Measurements from ENCODE around the gene GKN2. TPM values are rescaled to one million over a fixed set of nuclear protein-coding genes. Genes with fewer than 3 reads are reported as not detected.
"Not testable (repeated sequence)": the region's sequence is repeated elsewhere in the genome, so short reads cannot be mapped to it uniquely, and the experiment has no call there.

Gene GKN2
- total and polyA plus RNA-seq, 2 donors (not counting 1 experiment from before 2014, with no cell fraction given): not detected

GRCh38 chr2:68959001-68959400 lies 6.3 kb upstream of the GKN2 start:
- H2AFZ ChIP-seq (ENCODE audit: insufficient read depth, low read depth, low read length, poor library complexity, severe bottlenecking): no peak overlapping the region

GRCh38 chr2:68955432-68955831 lies 2.7 kb upstream of the GKN2 start:
- H3K9me3 Mint-ChIP-seq (ENCODE audit: insufficient read depth); POLR2A ChIA-PET; H2AFZ ChIP-seq (ENCODE audit: insufficient read depth, low read depth, low read length, poor library complexity, severe bottlenecking); ATAC-seq (ENCODE audit: low read depth); H3K4me3 Mint-ChIP-seq; H3K4me3 ChIP-seq (ENCODE audit: control extremely low read depth in 1 of 5, extremely low read depth in 1 of 5, insufficient read depth in 1 of 5, low read depth in 2 of 5, low read length in 4 of 5); H3K4me1 Mint-ChIP-seq; DNase-seq; H4K20me1 ChIP-seq (ENCODE audit: control insufficient read depth, insufficient read depth, low read length, poor library complexity, severe bottlenecking); H3K9ac ChIP-seq (ENCODE audit: low read length); H3K27me3 ChIP-seq (replicated peaks in 1 of 4; ENCODE audit: control extremely low read depth in 1 of 4, control insufficient read depth in 3 of 4, insufficient read depth in 4 of 4, low read length in 3 of 4); H3K4me2 ChIP-seq (replicated peaks; ENCODE audit: low read depth, low read length, poor library complexity, severe bottlenecking); H3K27ac ChIP-seq (ENCODE audit: low read length in 2 of 2); intact Hi-C loops (cut with micrococcal nuclease); H3K9me3 ChIP-seq (ENCODE audit: control extremely low read depth in 1 of 3, control insufficient read depth in 2 of 3, insufficient read depth in 1 of 3, low read length in 2 of 3); H3K27ac Mint-ChIP-seq; H3K79me2 ChIP-seq (ENCODE audit: control insufficient read depth, insufficient read depth, low read length); H3K4me1 ChIP-seq (ENCODE audit: control insufficient read depth in 2 of 2, insufficient read depth in 2 of 2, low read length in 2 of 2); H3K36me3 ChIP-seq (replicated peaks in 1 of 2; ENCODE audit: control extremely low read depth in 1 of 2, control insufficient read depth in 1 of 2, extremely low read depth in 1 of 2, insufficient read depth in 2 of 2, low read length in 1 of 2): not testable (repeated sequence)
- WGBS (ENCODE audit: insufficient coverage): no CpG with 5 or more reads among the region's 5 CpGs
- peaks cover 21% of the 10 kb centered on the region for H3K27me3 Mint-ChIP-seq
- CTCF ChIA-PET: interaction anchor here (1.2 kb wide), 1 partner anchor 12 kb away, joined by 3 read pairs; no protein-coding TSS in a partner anchor

More at GRCh38 chr2:68959001-68959400, 6.3 kb upstream of the GKN2 start:
- CTCF ChIA-PET: interaction anchor here (1.3 kb wide), 1 partner anchor 16 kb away, joined by 3 read pairs; no protein-coding TSS in a partner anchor
- H3K9me3 Mint-ChIP-seq (ENCODE audit: insufficient read depth): no peaks in the 10 kb centered on the region
- Histone ChIP-seq H3K36me3 (replicated peaks in 1 of 2; ENCODE audit: control extremely low read depth in 1 of 2, control insufficient read depth in 1 of 2, extremely low read depth in 1 of 2, insufficient read depth in 2 of 2, low read length in 1 of 2) (no peaks in the 10 kb centered on the region), H3K27ac (ENCODE audit: low read length in 2 of 2) (no peak overlapping the region), H4K20me1 (ENCODE audit: control insufficient read depth, insufficient read depth, low read length, poor library complexity, severe bottlenecking) (no peaks in the 10 kb centered on the region), H3K4me3 (ENCODE audit: control extremely low read depth in 1 of 5, extremely low read depth in 1 of 5, insufficient read depth in 1 of 5, low read depth in 2 of 5, low read length in 4 of 5) (no peak overlapping the region), H3K79me2 (ENCODE audit: control insufficient read depth, insufficient read depth, low read length) (no peaks in the 10 kb centered on the region), H3K9me3 (ENCODE audit: control extremely low read depth in 1 of 3, control insufficient read depth in 2 of 3, insufficient read depth in 1 of 3, low read length in 2 of 3) (peaks cover 0 to 3% (median 0%) of the 10 kb centered on the region in 3 donors), H3K27me3 (replicated peaks in 1 of 4; ENCODE audit: control extremely low read depth in 1 of 4, control insufficient read depth in 3 of 4, insufficient read depth in 4 of 4, low read length in 3 of 4) (peaks cover 0 to 8% (median 0%) of the 10 kb centered on the region in 4 experiments), H3K4me2 (replicated peaks; ENCODE audit: low read depth, low read length, poor library complexity, severe bottlenecking) (no peak overlapping the region), H3K4me1 (ENCODE audit: control insufficient read depth in 2 of 2, insufficient read depth in 2 of 2, low read length in 2 of 2) (no peaks in the 10 kb centered on the region), H3K9ac (ENCODE audit: low read length) (no peak overlapping the region)
- WGBS (ENCODE audit: insufficient coverage): no CpG with 5 or more reads among the region's 1 CpG
- H3K4me1 Mint-ChIP-seq: no peaks in the 10 kb centered on the region
- DNase-seq (no peak), ATAC-seq (ENCODE audit: low read depth) (no peak)
- H3K27me3 Mint-ChIP-seq: peaks cover 29% of the 10 kb centered on the region
- intact Hi-C loops (cut with micrococcal nuclease): no loop called here
- no peak overlapping the region for H3K4me3 Mint-ChIP-seq
- POLR2A ChIA-PET: no interaction called here
- no peak for TF ChIP-seq EZH2 (IDR thresholded peaks at IDR 0.05; ENCODE audit: borderline replicate concordance, insufficient read depth, low read depth, low read length, poor library complexity, severe bottlenecking)
- no peak for TF ChIP-seq CTCF (IDR thresholded peaks at IDR 0.05)
- H3K27ac Mint-ChIP-seq: no peak overlapping the region

All from B cell (primary cell).